Activated T-cell treated with anti-CD3 and anti-CD28 coated beads for 1 hour (primary cell): ENCODE data around the gene TIAL1.
"Not testable (repeated sequence)": the region's sequence is repeated elsewhere in the genome, so short reads cannot be mapped to it uniquely, and the experiment has no call there.

ENCODE experiments used
- DNase-seq: peaks from one replicate; pipeline ENCODE4 v3.0.0-alpha.2; 2020; ENCODE audit warnings: low read depth

Gene TIAL1

GRCh38 chr10:119613741-119614140, 17.0 kb upstream of the TIAL1 start:
- no peak for DNase-seq

GRCh38 chr10:119611433-119611832, 14.7 kb upstream of the TIAL1 start:
- no peak for DNase-seq

GRCh38 chr10:119609516-119609915, 12.8 kb upstream of the TIAL1 start:
- no peak for DNase-seq

GRCh38 chr10:119608316-119609155, 11.8 kb upstream of the TIAL1 start:
- DNase-seq = peak; percentile 7

GRCh38 chr10:119604468-119604867, 7.7 kb upstream of the TIAL1 start:
- DNase-seq = no peak

- no peak for DNase-seq
Observed at GRCh38 chr10:119602241-119603095, 5.7 kb upstream of the TIAL1 start.

GRCh38 chr10:119598397-119598796, 1.6 kb upstream of the TIAL1 start:
- DNase-seq = no peak

GRCh38 chr10:119597405-119598186, 832 bp upstream of the TIAL1 start:
- DNase-seq = no peak

GRCh38 chr10:119595676-119596515, 868 bp downstream of the TIAL1 start:
- peak; percentile 39 for DNase-seq

GRCh38 chr10:119595134-119595675, 1.6 kb downstream of the TIAL1 start:
- DNase-seq = no peak

- no peak for DNase-seq
Observed at GRCh38 chr10:119588071-119588470, 8.7 kb downstream of the TIAL1 start.

GRCh38 chr10:119578355-119578754, 18.4 kb downstream of the TIAL1 start:
- DNase-seq = no peak

GRCh38 chr10:119575991-119576390, 20.8 kb downstream of the TIAL1 start:
- no peak for DNase-seq

- no peak for DNase-seq
Observed at GRCh38 chr10:119575506-119575905, 21.3 kb downstream of the TIAL1 start.

GRCh38 chr10:119567978-119568377, 28.8 kb downstream of the TIAL1 start:
- DNase-seq = no peak

- DNase-seq = no peak
Observed at GRCh38 chr10:119562097-119562496, 34.7 kb downstream of the TIAL1 start.

GRCh38 chr10:119559511-119559910, 37.3 kb downstream of the TIAL1 start:
- DNase-seq = not testable (repeated sequence)

GRCh38 chr10:119556081-119556480, 40.7 kb downstream of the TIAL1 start:
- not testable (repeated sequence) for DNase-seq

- no peak for DNase-seq
Observed at GRCh38 chr10:119555178-119555784, 41.5 kb downstream of the TIAL1 start.

- no peak for DNase-seq
Observed at GRCh38 chr10:119550827-119551226, 45.9 kb downstream of the TIAL1 start.
